ENCODE results near the gene POLR2L.

Gene POLR2L

GRCh38 chr11:792535-792821 is 49.9 kb downstream of the POLR2L start:
- DNase-seq, result no peak

DNA sequence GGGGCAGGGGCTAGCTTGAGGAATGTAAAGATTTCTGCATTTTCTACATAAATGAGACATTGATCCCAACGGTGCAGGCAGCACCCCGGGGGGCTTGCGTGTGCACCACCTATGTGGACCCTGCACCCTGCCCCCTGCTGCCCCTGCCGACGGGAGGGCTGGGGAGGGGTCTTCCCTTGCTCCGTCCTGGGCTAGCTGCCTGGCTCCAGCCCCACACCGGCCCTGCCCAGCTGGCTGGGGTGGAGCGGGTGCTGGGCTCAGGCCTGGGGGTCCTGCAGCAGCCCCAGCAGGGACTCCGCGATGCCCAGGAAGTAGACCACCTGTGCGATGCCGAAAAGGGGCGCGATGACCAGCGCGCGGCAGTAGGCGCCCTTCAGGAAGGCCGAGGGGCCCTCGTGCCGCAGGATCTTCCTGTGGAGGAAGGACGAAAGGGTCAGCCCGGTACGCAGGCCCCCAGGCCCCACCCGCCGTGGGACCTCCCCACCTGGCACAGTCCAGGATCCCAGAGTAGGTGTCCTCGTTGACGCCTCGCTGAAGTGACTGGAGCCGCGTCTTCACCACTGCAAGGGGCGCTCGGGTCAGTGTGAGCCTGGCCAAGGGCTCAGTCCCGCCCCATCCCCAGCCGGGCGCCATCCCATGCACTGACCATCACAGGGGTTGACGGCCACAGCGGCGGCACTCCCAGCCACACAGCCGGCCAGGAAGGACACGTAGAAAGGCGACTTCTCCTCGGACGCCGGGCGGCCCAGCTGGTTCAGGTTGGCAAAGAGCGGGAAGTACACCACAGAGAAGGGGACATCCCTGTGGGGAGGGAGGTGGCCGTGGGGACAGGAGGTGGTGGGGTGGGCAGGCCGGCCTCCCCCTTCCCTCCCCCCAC is 50.4 kb downstream of the POLR2L start:
- no peak for DNase-seq

- DNase-seq, result peak; percentile 10
Observed at GRCh38 chr11:790721-791564, 51.4 kb downstream of the POLR2L start.

- no peak for DNase-seq
Observed at GRCh38 chr11:789943-790342, 52.4 kb downstream of the POLR2L start, which contains the start of gene CEND1. Gene CEND1, minus strand, starts transcription at chr11:790090. Its CDS starts 1,514 bp downstream, at chr11:788576.

Measured in OCI-M1 (cell line).